Astrocyte (in vitro differentiated cells and primary cell): ENCODE measurements around the gene OTUD3. TPM values are rescaled to one million over a fixed set of nuclear protein-coding genes. Genes with fewer than 3 reads are reported as not detected.

ENCODE experiments used
- DNase-seq: peaks from one replicate; pipeline ENCODE4 v3.0.0-alpha.2; 2010; ENCODE audit warnings: low read depth
- FAIRE-seq: peaks from 2 replicates; lab custom pipeline; 2011; peaks lifted over from hg19 to GRCh38; lab: Jason Lieb, UNC
- H2AFZ ChIP-seq: 2 replicates; pipeline ENCODE4 v1.6.0; 2012; ENCODE audit warnings: low read depth, low read length, inconsistent platforms
- H3K27ac ChIP-seq: 2 replicates; pipeline ENCODE4 v1.5.1; 2011; ENCODE audit warnings: low read depth, low read length, inconsistent platforms
- H3K27me3 ChIP-seq: 2 replicates; pipeline ENCODE4 v1.6.0; 2011; ENCODE audit warnings: low read length, inconsistent platforms; ENCODE audit not compliant: insufficient read depth
- H3K36me3 ChIP-seq: 2 replicates; pipeline ENCODE4 v1.5.1; 2011; ENCODE audit warnings: low read length, inconsistent platforms; ENCODE audit not compliant: insufficient read depth
- H3K4me1 ChIP-seq: 2 replicates; pipeline ENCODE4 v1.5.1; 2011; ENCODE audit warnings: low read length, inconsistent platforms; ENCODE audit not compliant: insufficient read depth
- H3K4me2 ChIP-seq: 2 replicates; pipeline ENCODE4 v1.6.0; 2012; ENCODE audit warnings: low read length, inconsistent platforms
- H3K4me3 ChIP-seq: 2 replicates; pipeline ENCODE4 v1.5.1; 2011; ENCODE audit warnings: low read depth, mild to moderate bottlenecking, low read length, inconsistent platforms; ENCODE audit not compliant: insufficient read depth
- H3K79me2 ChIP-seq: 2 replicates; pipeline ENCODE4 v1.6.0; 2012; ENCODE audit warnings: mild to moderate bottlenecking, low read length, inconsistent platforms; ENCODE audit not compliant: insufficient read depth
- H3K9ac ChIP-seq: 2 replicates; pipeline ENCODE4 v1.6.0; 2012; ENCODE audit warnings: mild to moderate bottlenecking, low read length, inconsistent platforms
- H3K9me3 ChIP-seq: 2 replicates; pipeline ENCODE4 v1.5.1; 2012; ENCODE audit warnings: low read depth, mild to moderate bottlenecking, low read length, inconsistent platforms; ENCODE audit not compliant: insufficient read depth
- H4K20me1 ChIP-seq: 2 replicates; pipeline ENCODE4 v1.6.0; 2012; ENCODE audit warnings: low read length, inconsistent platforms; ENCODE audit not compliant: insufficient read depth
- H3K27ac Mint-ChIP-seq: one replicate; pipeline ENCODE4 v1.8.0; 2021; ENCODE audit warnings: mild to moderate bottlenecking, mixed read lengths; ENCODE audit not compliant: unreplicated experiment
- H3K27me3 Mint-ChIP-seq: one replicate; pipeline ENCODE4 v1.8.0; 2021; ENCODE audit warnings: low read depth, mixed read lengths; ENCODE audit not compliant: unreplicated experiment
- H3K36me3 Mint-ChIP-seq: one replicate; pipeline ENCODE4 v1.8.0; 2021; ENCODE audit warnings: low read depth, mixed read lengths; ENCODE audit not compliant: unreplicated experiment
- H3K4me1 Mint-ChIP-seq: one replicate; pipeline ENCODE4 v1.8.0; 2021; ENCODE audit warnings: low read depth, mixed read lengths; ENCODE audit not compliant: unreplicated experiment
- H3K4me3 Mint-ChIP-seq: one replicate; pipeline ENCODE4 v1.8.0; 2021; ENCODE audit warnings: mild to moderate bottlenecking, moderate library complexity, mixed read lengths; ENCODE audit not compliant: unreplicated experiment
- H3K9me3 Mint-ChIP-seq: one replicate; pipeline ENCODE4 v1.8.0; 2021; ENCODE audit warnings: mild to moderate bottlenecking, mixed read lengths; ENCODE audit not compliant: unreplicated experiment
- CTCF ChIP-seq: IDR thresholded peaks from 2 replicates; pipeline ENCODE4 v1.5.1; 2011; ENCODE audit warnings: low read depth, mild to moderate bottlenecking, inconsistent platforms, low read length, moderate library complexity; ENCODE audit not compliant: insufficient read depth
- EZH2 ChIP-seq: IDR thresholded peaks from 2 replicates; pipeline ENCODE4 v1.6.1; 2012; ENCODE audit warnings: mild to moderate bottlenecking, low read length, inconsistent platforms; ENCODE audit not compliant: insufficient read depth
- total RNA-seq: library from RNA; stranded (reverse); gene quantifications from 2 replicates; pipeline ENCODE4 v1.2.1, GENCODE V29; 2021

The OTUD3 gene
- total RNA-seq, 1 donor from 2014 or later: 10.6 TPM

- Histone ChIP-seq H3K4me2 (no peak overlapping the region), H2AFZ (no peak overlapping the region), H3K4me1 (no peaks in the 10 kb centered on the region), H3K79me2 (no peaks in the 10 kb centered on the region), H3K9ac (no peak overlapping the region), H3K36me3 (no peaks in the 10 kb centered on the region), H4K20me1 (no peaks in the 10 kb centered on the region), H3K4me3 (no peak overlapping the region), H3K27ac (no peak overlapping the region), H3K27me3 (peaks cover 8% of the 10 kb centered on the region), H3K9me3 (no peaks in the 10 kb centered on the region)
- Mint-ChIP-seq H3K4me1 (no peaks in the 10 kb centered on the region), H3K36me3 (no peaks in the 10 kb centered on the region), H3K9me3 (peaks cover 2% of the 10 kb centered on the region), H3K27ac (no peak overlapping the region), H3K4me3 (no peak overlapping the region), H3K27me3 (peaks cover 3% of the 10 kb centered on the region)
- TF ChIP-seq EZH2 (no peak), CTCF (no peak)
- FAIRE-seq (no peak), DNase-seq (no peak)
Measured at GRCh38 chr1:19877181-19877750, 4.9 kb upstream of the OTUD3 start.

DNA sequence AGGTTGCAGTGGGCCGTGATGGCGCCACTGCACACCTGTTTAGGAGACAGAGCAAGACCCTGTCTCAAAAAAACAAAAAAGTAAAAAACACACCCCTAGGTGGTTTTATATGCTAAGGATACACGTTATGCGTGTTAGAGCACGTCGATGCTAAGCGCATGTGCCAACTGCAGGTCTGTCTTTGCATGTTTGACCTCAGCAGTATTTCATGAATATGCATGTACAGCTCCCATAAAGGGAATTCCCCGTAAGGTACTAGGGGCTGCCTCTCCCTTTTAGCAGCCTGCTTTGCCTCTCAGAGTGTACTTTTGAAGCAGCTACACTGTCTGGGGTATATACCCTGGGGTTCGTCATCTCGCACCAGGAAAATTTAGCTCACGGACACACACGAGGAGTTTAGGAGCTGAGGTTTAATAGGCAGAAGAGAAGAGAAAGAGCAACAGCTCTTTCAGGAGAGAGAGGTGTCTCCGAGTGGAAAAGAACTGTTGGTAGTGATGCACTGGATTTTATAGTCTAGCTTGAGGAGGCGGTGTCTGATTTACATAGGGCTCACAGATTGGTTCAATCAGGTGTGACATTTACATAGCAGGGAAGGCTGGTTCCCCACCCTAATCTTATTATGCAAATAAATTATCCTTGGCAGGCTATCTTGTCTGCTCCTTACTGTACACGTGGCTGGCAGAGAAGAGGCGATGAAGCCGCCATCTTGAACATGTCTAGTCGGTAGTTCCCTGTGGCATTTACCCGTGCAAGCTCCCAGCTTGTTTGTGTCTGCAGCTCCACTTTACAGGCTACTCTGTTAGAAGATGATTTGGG, 4.2 kb upstream of the OTUD3 start:
- FAIRE-seq (no peak), DNase-seq (no peak)
- H3K36me3 ChIP-seq: no peaks in the 10 kb centered on the region
- peaks cover 3% of the 10 kb centered on the region for H3K27me3 Mint-ChIP-seq
- H3K4me3 Mint-ChIP-seq: no peak overlapping the region
- H3K9me3 ChIP-seq: no peaks in the 10 kb centered on the region
- H3K27ac ChIP-seq: no peak overlapping the region
- no peak overlapping the region for H2AFZ ChIP-seq
- H4K20me1 ChIP-seq: peaks cover 4% of the 10 kb centered on the region
- no peak overlapping the region for H3K4me2 ChIP-seq
- no peak overlapping the region for H3K9ac ChIP-seq
- peaks cover 8% of the 10 kb centered on the region for H3K27me3 ChIP-seq
- H3K79me2 ChIP-seq: peaks cover 6% of the 10 kb centered on the region
- no peak overlapping the region for H3K4me3 ChIP-seq
- peaks cover 2% of the 10 kb centered on the region for H3K9me3 Mint-ChIP-seq
- no peak for TF ChIP-seq EZH2
- no peak for TF ChIP-seq CTCF
- peaks cover 2% of the 10 kb centered on the region for H3K4me1 ChIP-seq
- H3K27ac Mint-ChIP-seq: no peak overlapping the region
- H3K36me3 Mint-ChIP-seq: no peaks in the 10 kb centered on the region
- peaks cover under 1% of the 10 kb centered on the region for H3K4me1 Mint-ChIP-seq

DNA sequence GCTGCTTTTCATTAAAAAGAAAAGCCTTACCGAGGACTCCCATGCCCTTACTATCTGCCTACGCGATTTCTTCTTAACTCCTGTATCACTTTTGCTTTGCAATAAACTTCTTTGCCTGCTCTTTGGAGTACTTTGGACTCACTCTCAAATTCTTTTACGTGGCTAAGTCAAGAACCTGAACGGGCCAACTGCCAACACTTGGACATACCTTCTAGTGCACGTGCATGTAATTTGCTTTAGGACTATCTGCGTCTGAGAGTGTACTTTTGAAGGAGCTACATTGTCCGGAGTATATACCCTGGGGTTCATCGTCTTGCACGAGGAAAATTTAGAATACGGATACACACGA, 3.6 kb upstream of the OTUD3 start:
- peaks cover 12% of the 10 kb centered on the region for H3K79me2 ChIP-seq
- Mint-ChIP-seq H3K4me3 (no peak overlapping the region), H3K4me1 (peaks cover 5% of the 10 kb centered on the region), H3K27ac (no peak overlapping the region), H3K9me3 (peaks cover 4% of the 10 kb centered on the region), H3K27me3 (peaks cover 3% of the 10 kb centered on the region), H3K36me3 (no peaks in the 10 kb centered on the region)
- no peak overlapping the region for H3K4me3 ChIP-seq
- DNase-seq: no peak
- peaks cover 8% of the 10 kb centered on the region for H3K27me3 ChIP-seq
- H2AFZ ChIP-seq: no peak overlapping the region
- peaks cover 8% of the 10 kb centered on the region for H3K4me1 ChIP-seq
- H3K36me3 ChIP-seq: no peaks in the 10 kb centered on the region
- H3K27ac ChIP-seq: no peak overlapping the region
- TF ChIP-seq EZH2: no peak
- no peak for TF ChIP-seq CTCF
- peaks cover 10% of the 10 kb centered on the region for H4K20me1 ChIP-seq
- H3K9ac ChIP-seq: no peak overlapping the region
- FAIRE-seq: no peak
- no peaks in the 10 kb centered on the region for H3K9me3 ChIP-seq
- H3K4me2 ChIP-seq: no peak overlapping the region
